ENCODE measurements around the gene ZNF644. TPM values are rescaled to one million over a fixed set of nuclear protein-coding genes. Genes with fewer than 3 reads are reported as not detected.
A peak's percentile ranks its signal among the peaks of the same experiment; 100 is the strongest.
"Not testable (repeated sequence)": the region's sequence is repeated elsewhere in the genome, so short reads cannot be mapped to it uniquely, and the experiment has no call there.

Gene ZNF644
- total RNA-seq, 5 donors from 2014 or later (not counting 1 experiment from before 2014, with no cell fraction given), result 55.0 to 139 (median 62.7) TPM

GRCh38 chr1:91057784-91058183 lies 35.9 kb upstream of the ZNF644 start:
- DNase-seq (no peak), ATAC-seq (replicated peaks in 1 of 4) (no peak)
- no peaks in the 10 kb centered on the region for H3K36me3 ChIP-seq (ENCODE audit: control insufficient read depth in 2 of 2, extremely low read depth in 1 of 2, insufficient read depth in 1 of 2, low read length in 1 of 2)
- CTCF ChIA-PET, result no interaction called here
- no CpG with 5 or more reads among the region's 2 CpGs for WGBS (ENCODE audit: insufficient coverage)
- peaks cover 0 to 4% of the 10 kb centered on the region in 2 experiments for H3K27me3 ChIP-seq (replicated peaks in 1 of 2; ENCODE audit: control insufficient read depth in 2 of 2, extremely low read depth in 1 of 2, insufficient read depth in 2 of 2, low read length in 1 of 2)
- H3K4me3 Mint-ChIP-seq, result no peak overlapping the region
- peaks cover 0 to 5% (median 0%) of the 10 kb centered on the region in 3 donors for H3K9me3 Mint-ChIP-seq
- no peaks in the 10 kb centered on the region for H3K36me3 Mint-ChIP-seq
- H3K27ac Mint-ChIP-seq, result no peak overlapping the region
- no peaks in the 10 kb centered on the region for H3K9me3 ChIP-seq
- no peaks in the 10 kb centered on the region for H3K4me1 Mint-ChIP-seq
- H3K4me3 ChIP-seq (ENCODE audit: control insufficient read depth in 1 of 2, extremely low read depth in 1 of 2, low read length in 1 of 2), result no peak overlapping the region
- H3K4me1 ChIP-seq (ENCODE audit: control insufficient read depth in 1 of 2, extremely low read depth in 1 of 2, insufficient read depth in 2 of 2, low read length in 2 of 2), result peaks cover 0 to 8% of the 10 kb centered on the region in 2 experiments
- H3K27ac ChIP-seq (ENCODE audit: low read length), result no peak overlapping the region
- POLR2A ChIA-PET, result interaction anchor here in 1 of 2 donors (0.6 kb wide), 1 partner anchor 1417 kb away, joined by 3 read pairs; no protein-coding TSS in a partner anchor
- H3K27me3 Mint-ChIP-seq, result peaks cover 6 to 18% of the 10 kb centered on the region in 2 donors

- no peaks in the 10 kb centered on the region for H3K36me3 Mint-ChIP-seq
- Histone ChIP-seq H3K36me3 (ENCODE audit: control insufficient read depth in 2 of 2, extremely low read depth in 1 of 2, insufficient read depth in 1 of 2, low read length in 1 of 2) (no peaks in the 10 kb centered on the region), H3K27ac (ENCODE audit: low read length) (no peak overlapping the region), H3K27me3 (replicated peaks in 1 of 2; ENCODE audit: control insufficient read depth in 2 of 2, extremely low read depth in 1 of 2, insufficient read depth in 2 of 2, low read length in 1 of 2) (peaks cover 0 to 3% of the 10 kb centered on the region in 2 experiments), H3K4me1 (ENCODE audit: control insufficient read depth in 1 of 2, extremely low read depth in 1 of 2, insufficient read depth in 2 of 2, low read length in 2 of 2) (peaks cover 0 to 8% of the 10 kb centered on the region in 2 experiments), H3K4me3 (ENCODE audit: control insufficient read depth in 1 of 2, extremely low read depth in 1 of 2, low read length in 1 of 2) (no peak overlapping the region), H3K9me3 (no peaks in the 10 kb centered on the region)
- ATAC-seq (replicated peaks in 1 of 4) (no peak), DNase-seq (peak in 1 of 35 experiments; percentile 8)
- 100% methylated on average over 1 of the region's 2 CpGs for WGBS (ENCODE audit: insufficient coverage)
- no peaks in the 10 kb centered on the region for H3K9me3 Mint-ChIP-seq
- no peak overlapping the region for H3K4me3 Mint-ChIP-seq
- CTCF ChIA-PET, result no interaction called here
- H3K27ac Mint-ChIP-seq, result no peak overlapping the region
- POLR2A ChIA-PET, result no interaction called here
- peaks cover 3 to 5% of the 10 kb centered on the region in 2 donors for H3K27me3 Mint-ChIP-seq
- H3K4me1 Mint-ChIP-seq, result no peaks in the 10 kb centered on the region
Observed at GRCh38 chr1:91054780-91055481, 33.1 kb upstream of the ZNF644 start.

- Histone ChIP-seq H3K9me3 (no peaks in the 10 kb centered on the region), H3K27ac (ENCODE audit: low read length) (no peak overlapping the region), H3K27me3 (replicated peaks in 1 of 2; ENCODE audit: control insufficient read depth in 2 of 2, extremely low read depth in 1 of 2, insufficient read depth in 2 of 2, low read length in 1 of 2) (peaks cover 0 to 3% of the 10 kb centered on the region in 2 experiments), H3K36me3 (ENCODE audit: control insufficient read depth in 2 of 2, extremely low read depth in 1 of 2, insufficient read depth in 1 of 2, low read length in 1 of 2) (no peaks in the 10 kb centered on the region), H3K4me1 (ENCODE audit: control insufficient read depth in 1 of 2, extremely low read depth in 1 of 2, insufficient read depth in 2 of 2, low read length in 2 of 2) (peaks cover 0 to 8% of the 10 kb centered on the region in 2 experiments), H3K4me3 (ENCODE audit: control insufficient read depth in 1 of 2, extremely low read depth in 1 of 2, low read length in 1 of 2) (no peak overlapping the region)
- Mint-ChIP-seq H3K27ac (no peak overlapping the region), H3K36me3 (no peaks in the 10 kb centered on the region), H3K27me3 (no peaks in the 10 kb centered on the region), H3K4me1 (no peaks in the 10 kb centered on the region), H3K9me3 (no peaks in the 10 kb centered on the region), H3K4me3 (no peak overlapping the region)
- ChIA-PET POLR2A (no interaction called here), CTCF (no interaction called here)
- no CpG with 5 or more reads among the region's 2 CpGs for WGBS (ENCODE audit: insufficient coverage)
- no peak for DNase-seq
- no peak for ATAC-seq (replicated peaks in 1 of 4)
Observed at GRCh38 chr1:91053630-91054029, 31.8 kb upstream of the ZNF644 start.

- H3K9me3 Mint-ChIP-seq; H3K27me3 ChIP-seq (replicated peaks in 1 of 2; ENCODE audit: control insufficient read depth in 2 of 2, extremely low read depth in 1 of 2, insufficient read depth in 2 of 2, low read length in 1 of 2); H3K4me3 Mint-ChIP-seq; H3K4me1 ChIP-seq (ENCODE audit: control insufficient read depth in 1 of 2, extremely low read depth in 1 of 2, insufficient read depth in 2 of 2, low read length in 2 of 2); H3K27me3 Mint-ChIP-seq; H3K4me1 Mint-ChIP-seq; DNase-seq; H3K27ac ChIP-seq (ENCODE audit: low read length); H3K36me3 Mint-ChIP-seq; ATAC-seq (replicated peaks in 1 of 4); H3K36me3 ChIP-seq (ENCODE audit: control insufficient read depth in 2 of 2, extremely low read depth in 1 of 2, insufficient read depth in 1 of 2, low read length in 1 of 2); H3K9me3 ChIP-seq; H3K4me3 ChIP-seq (ENCODE audit: control insufficient read depth in 1 of 2, extremely low read depth in 1 of 2, low read length in 1 of 2); H3K27ac Mint-ChIP-seq: not testable (repeated sequence)
- WGBS (ENCODE audit: insufficient coverage), result no CpG with 5 or more reads among the region's 2 CpGs
- CTCF ChIA-PET, result interaction anchor here in 1 of 2 donors (0.6 kb wide), 1 partner anchor 42 kb away, joined by 3 read pairs; no protein-coding TSS in a partner anchor
- POLR2A ChIA-PET, result interaction anchor here in 1 of 2 donors (0.7 kb wide), 1 partner anchor 51 kb away, joined by 8 read pairs; no protein-coding TSS in a partner anchor
Observed at GRCh38 chr1:91049551-91049950, 27.7 kb upstream of the ZNF644 start.

- Histone ChIP-seq H3K36me3 (ENCODE audit: control insufficient read depth in 2 of 2, extremely low read depth in 1 of 2, insufficient read depth in 1 of 2, low read length in 1 of 2) (no peaks in the 10 kb centered on the region), H3K4me3 (ENCODE audit: control insufficient read depth in 1 of 2, extremely low read depth in 1 of 2, low read length in 1 of 2) (no peak overlapping the region), H3K4me1 (ENCODE audit: control insufficient read depth in 1 of 2, extremely low read depth in 1 of 2, insufficient read depth in 2 of 2, low read length in 2 of 2) (no peaks in the 10 kb centered on the region), H3K9me3 (no peaks in the 10 kb centered on the region), H3K27me3 (replicated peaks in 1 of 2; ENCODE audit: control insufficient read depth in 2 of 2, extremely low read depth in 1 of 2, insufficient read depth in 2 of 2, low read length in 1 of 2) (peaks cover 0 to 3% of the 10 kb centered on the region in 2 experiments), H3K27ac (ENCODE audit: low read length) (no peak overlapping the region)
- Mint-ChIP-seq H3K27me3 (no peaks in the 10 kb centered on the region), H3K9me3 (peaks cover 0 to 5% (median 0%) of the 10 kb centered on the region in 3 donors), H3K4me1 (no peaks in the 10 kb centered on the region), H3K4me3 (no peak overlapping the region), H3K36me3 (no peaks in the 10 kb centered on the region), H3K27ac (no peak overlapping the region)
- no peak for DNase-seq
- ChIA-PET CTCF (interaction anchor here in 1 of 2 donors (0.7 kb wide), 2 partner anchors 480 to 1527 kb away, joined by 4 to 5 read pairs; no protein-coding TSS in a partner anchor), POLR2A (interaction anchor here in 1 of 2 donors (0.6 kb wide), 1 partner anchor 1248 kb away, joined by 4 read pairs; no protein-coding TSS in a partner anchor)
- 90% methylated on average over 2 of the region's 2 CpGs for WGBS (ENCODE audit: insufficient coverage)
- no peak for ATAC-seq (replicated peaks in 1 of 4)
Observed at GRCh38 chr1:91046766-91047165, 24.9 kb upstream of the ZNF644 start.

GRCh38 chr1:91045284-91045683 lies 23.4 kb upstream of the ZNF644 start:
- Mint-ChIP-seq H3K36me3 (peaks cover 3% of the 10 kb centered on the region), H3K4me1 (no peaks in the 10 kb centered on the region), H3K27ac (no peak overlapping the region), H3K4me3 (no peak overlapping the region), H3K27me3 (no peaks in the 10 kb centered on the region), H3K9me3 (peaks cover 4 to 9% (median 8%) of the 10 kb centered on the region in 3 donors)
- H3K9me3 ChIP-seq, result no peaks in the 10 kb centered on the region
- DNase-seq (no peak), ATAC-seq (replicated peaks in 1 of 4) (no peak)
- no peak overlapping the region for H3K4me3 ChIP-seq (ENCODE audit: control insufficient read depth in 1 of 2, extremely low read depth in 1 of 2, low read length in 1 of 2)
- no peaks in the 10 kb centered on the region for H3K4me1 ChIP-seq (ENCODE audit: control insufficient read depth in 1 of 2, extremely low read depth in 1 of 2, insufficient read depth in 2 of 2, low read length in 2 of 2)
- H3K36me3 ChIP-seq (ENCODE audit: control insufficient read depth in 2 of 2, extremely low read depth in 1 of 2, insufficient read depth in 1 of 2, low read length in 1 of 2), result no peaks in the 10 kb centered on the region
- POLR2A ChIA-PET, result no interaction called here
- no peak overlapping the region for H3K27ac ChIP-seq (ENCODE audit: low read length)
- no CpG with 5 or more reads among the region's 1 CpG for WGBS (ENCODE audit: insufficient coverage)
- no peaks in the 10 kb centered on the region for H3K27me3 ChIP-seq (replicated peaks in 1 of 2; ENCODE audit: control insufficient read depth in 2 of 2, extremely low read depth in 1 of 2, insufficient read depth in 2 of 2, low read length in 1 of 2)
- CTCF ChIA-PET, result no interaction called here

Data from T-cell (primary cell).